Transverse colon (tissue), 4 donors: ENCODE results near the gene TMEM117.

Experiments
- EP300 ChIP-seq: sonication (generic); formaldehyde crosslinking; IDR thresholded peaks from one replicate; pipeline ENCODE4 v1.6.1; 2017; ENCODE audit warnings: antibody characterized with exemption, low read depth
- POLR2A ChIP-seq: fragments of 450-650 bp; IDR thresholded peaks from one replicate; pipeline ENCODE4 v1.6.1; 2016; ENCODE audit warnings: antibody characterized with exemption, mild to moderate bottlenecking, moderate library complexity
- POLR2AphosphoS5 ChIP-seq, 3 donors: sonication (generic); formaldehyde crosslinking; IDR thresholded peaks; one replicate each; pipeline ENCODE4 v1.6.1; 2016; ENCODE audit warnings: antibody characterized with exemption in 3 of 3
- TF ChIP-seq, protein P1 (sequence below), 5 experiments: fragments of 200-600 bp in 3 of 5; fragments of 450-650 bp in 2 of 5; sonication (generic) in 3 of 5; IDR thresholded peaks; 1 replicate in 2 of 5; 2 replicates in 3 of 5; pipeline ENCODE4 v1.5.1; 2016 to 2017; ENCODE audit warnings: antibody characterized with exemption in 5 of 5, inconsistent platforms in 3 of 5, mild to moderate bottlenecking in 2 of 5, moderate library complexity in 1 of 5

GRCh38 chr12:44377443-44378187, 541.7 kb downstream of the TMEM117 start:
- TF ChIP-seq EP300, result no peak
- TF ChIP-seq, protein P1, sequence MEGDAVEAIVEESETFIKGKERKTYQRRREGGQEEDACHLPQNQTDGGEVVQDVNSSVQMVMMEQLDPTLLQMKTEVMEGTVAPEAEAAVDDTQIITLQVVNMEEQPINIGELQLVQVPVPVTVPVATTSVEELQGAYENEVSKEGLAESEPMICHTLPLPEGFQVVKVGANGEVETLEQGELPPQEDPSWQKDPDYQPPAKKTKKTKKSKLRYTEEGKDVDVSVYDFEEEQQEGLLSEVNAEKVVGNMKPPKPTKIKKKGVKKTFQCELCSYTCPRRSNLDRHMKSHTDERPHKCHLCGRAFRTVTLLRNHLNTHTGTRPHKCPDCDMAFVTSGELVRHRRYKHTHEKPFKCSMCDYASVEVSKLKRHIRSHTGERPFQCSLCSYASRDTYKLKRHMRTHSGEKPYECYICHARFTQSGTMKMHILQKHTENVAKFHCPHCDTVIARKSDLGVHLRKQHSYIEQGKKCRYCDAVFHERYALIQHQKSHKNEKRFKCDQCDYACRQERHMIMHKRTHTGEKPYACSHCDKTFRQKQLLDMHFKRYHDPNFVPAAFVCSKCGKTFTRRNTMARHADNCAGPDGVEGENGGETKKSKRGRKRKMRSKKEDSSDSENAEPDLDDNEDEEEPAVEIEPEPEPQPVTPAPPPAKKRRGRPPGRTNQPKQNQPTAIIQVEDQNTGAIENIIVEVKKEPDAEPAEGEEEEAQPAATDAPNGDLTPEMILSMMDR (IDR thresholded peaks at IDR 0.05), result no peak
- no peak for TF ChIP-seq POLR2A
- no peak for TF ChIP-seq POLR2AphosphoS5 (IDR thresholded peaks at IDR 0.05)
